Right ventricle myocardium inferior (tissue), 1 donor: Measurements from ENCODE around the gene MCTP2. TPM values are rescaled to one million over a fixed set of nuclear protein-coding genes. Genes with fewer than 3 reads are reported as not detected.

Source experiments
- ATAC-seq: fragments of 200-7000 bp; cut with Tn5 transposase; one replicate; pipeline ENCODE4 v1.9.1; 2020; ENCODE audit warnings: mild to moderate bottlenecking, moderate library complexity
- DNase-seq: peaks from one replicate; pipeline ENCODE4 v3.0.0; 2021; ENCODE audit errors: missing footprints
- intact Hi-C: fragments of 100-400 bp; cut with DNase I; formaldehyde crosslinking; loops from one replicate; pipeline ENCODE4 v1.11.0; 2022
- total RNA-seq: library from RNA; stranded (reverse); fragmentation: NEBNext Ultra II Directional; extraction: Animal tissue kit (Norgen Biotek cat#: 25700); gene quantifications from one replicate; pipeline ENCODE4 v1.2.1, GENCODE V29; 2021
- donor health status: DM: no; HTN: yes; CAD: no; lungs with severe emphysema.

Gene MCTP2
- total RNA-seq, 1 donor from 2014 or later, result 1.2 TPM

- DNase-seq (no peak), ATAC-seq (no peak)
- intact Hi-C loops, result no loop called here
Measured at GRCh38 chr15:94532226-94532625, 300.9 kb downstream of the MCTP2 start.
